Spleen (tissue), 7 donors: ENCODE data around the gene GABRB1.

ENCODE experiments used
- POLR2A ChIP-seq, 3 donors: fragments of 450-650 bp; IDR thresholded peaks; one replicate each; pipeline ENCODE4 v1.5.1; 2017; ENCODE audit warnings: antibody characterized with exemption in 3 of 3, mild to moderate bottlenecking in 1 of 3
- TF ChIP-seq, protein P1 (sequence below), 11 experiments: fragments of 200-600 bp in 7 of 11; fragments of 450-650 bp in 4 of 11; sonication (generic) in 4 of 11; IDR thresholded peaks in 8 of 11; conservative IDR thresholded peaks in 3 of 11; 1 replicate in 7 of 11; 2 replicates in 4 of 11; pipeline versions ENCODE4 v1.4.0 to v1.8.0; 2016 to 2021; ENCODE audit warnings: antibody characterized with exemption in 11 of 11, inconsistent platforms in 4 of 11, mild to moderate bottlenecking in 1 of 11
- donor health status: DM: no; HTN: no; CAD: no; lungs with moderate emphysema.
- donor health status: DM: no; HTN: no; CAD: no.
- donor health status: DM: no; HTN: no; CAD: no.

DNA sequence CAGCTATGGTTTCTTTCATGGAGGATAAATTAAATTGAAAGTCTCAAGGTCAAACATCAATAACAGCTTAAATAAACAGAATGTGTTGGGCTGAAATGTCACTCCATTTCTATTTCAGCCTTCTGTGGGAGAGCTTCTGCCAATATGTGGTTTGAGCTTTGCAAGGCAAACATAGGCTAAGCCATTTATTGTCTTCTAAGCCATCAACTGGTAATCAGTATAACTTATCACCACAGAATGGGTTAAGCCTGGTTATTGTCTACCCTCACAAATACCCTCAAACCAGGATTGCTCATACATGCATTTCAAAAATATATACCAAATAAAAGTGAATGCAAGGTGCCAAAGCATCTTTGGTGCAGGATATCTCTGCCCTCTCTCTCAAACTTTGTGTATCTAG, 52.7 kb downstream of the GABRB1 start:
- TF ChIP-seq, protein P1, sequence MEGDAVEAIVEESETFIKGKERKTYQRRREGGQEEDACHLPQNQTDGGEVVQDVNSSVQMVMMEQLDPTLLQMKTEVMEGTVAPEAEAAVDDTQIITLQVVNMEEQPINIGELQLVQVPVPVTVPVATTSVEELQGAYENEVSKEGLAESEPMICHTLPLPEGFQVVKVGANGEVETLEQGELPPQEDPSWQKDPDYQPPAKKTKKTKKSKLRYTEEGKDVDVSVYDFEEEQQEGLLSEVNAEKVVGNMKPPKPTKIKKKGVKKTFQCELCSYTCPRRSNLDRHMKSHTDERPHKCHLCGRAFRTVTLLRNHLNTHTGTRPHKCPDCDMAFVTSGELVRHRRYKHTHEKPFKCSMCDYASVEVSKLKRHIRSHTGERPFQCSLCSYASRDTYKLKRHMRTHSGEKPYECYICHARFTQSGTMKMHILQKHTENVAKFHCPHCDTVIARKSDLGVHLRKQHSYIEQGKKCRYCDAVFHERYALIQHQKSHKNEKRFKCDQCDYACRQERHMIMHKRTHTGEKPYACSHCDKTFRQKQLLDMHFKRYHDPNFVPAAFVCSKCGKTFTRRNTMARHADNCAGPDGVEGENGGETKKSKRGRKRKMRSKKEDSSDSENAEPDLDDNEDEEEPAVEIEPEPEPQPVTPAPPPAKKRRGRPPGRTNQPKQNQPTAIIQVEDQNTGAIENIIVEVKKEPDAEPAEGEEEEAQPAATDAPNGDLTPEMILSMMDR (IDR thresholded peaks at IDR 0.05 in 8 of 11, conservative IDR thresholded peaks at IDR 0.05 in 3 of 11): no peak
- no peak for TF ChIP-seq POLR2A (IDR thresholded peaks at IDR 0.05)
